GM18508 (cell line): ENCODE measurements around the gene ADGRV1.
"Not testable (repeated sequence)": the region's sequence is repeated elsewhere in the genome, so short reads cannot be mapped to it uniquely, and the experiment has no call there.

Experiments
- ATAC-seq: cut with Tn5 transposase; IDR thresholded peaks from one replicate; pipeline ENCODE4 v1.9.1; 2021; ENCODE audit warnings: moderate number of reproducible peaks; ENCODE audit not compliant: insufficient read depth, unreplicated experiment

ADGRV1 gene

DNA sequence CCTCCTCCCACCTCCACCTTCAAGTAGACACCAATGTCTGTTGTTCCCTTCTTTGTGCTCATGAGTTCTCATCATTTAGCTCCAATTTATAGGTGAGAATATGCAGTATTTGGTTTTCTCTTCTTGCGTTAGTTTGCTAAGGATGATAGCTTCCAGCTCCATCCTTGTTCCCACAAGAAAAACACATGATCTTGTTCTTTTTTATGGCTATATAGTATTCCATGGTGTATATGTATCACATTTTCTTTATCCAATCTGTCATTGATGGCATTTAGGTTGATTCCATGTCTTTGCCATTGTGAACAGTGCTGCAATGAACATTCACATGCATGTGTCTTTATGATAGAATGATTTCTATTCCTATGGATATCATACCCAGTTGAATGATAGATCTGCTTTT, 454.3 kb downstream of the ADGRV1 start:
- not testable (repeated sequence) for ATAC-seq

DNA sequence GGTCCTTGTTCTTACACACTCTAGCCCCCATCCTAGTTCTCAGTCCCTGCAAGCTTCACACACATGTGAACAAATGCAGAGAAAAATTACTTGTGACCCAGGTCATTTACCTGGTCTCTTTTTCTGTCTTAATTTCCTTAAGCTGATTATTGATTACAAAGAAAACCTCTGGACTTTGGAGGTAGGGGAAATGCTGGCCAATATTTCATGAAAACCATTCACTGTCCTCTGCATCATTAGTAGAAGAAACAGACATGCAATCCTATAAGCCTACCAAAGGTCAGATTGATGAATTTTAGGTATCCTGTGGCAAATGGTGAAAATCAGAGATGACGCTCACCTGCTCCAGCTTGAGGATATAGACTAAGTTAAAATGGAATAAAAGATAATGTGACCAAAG, 457.7 kb downstream of the ADGRV1 start:
- no peak for ATAC-seq

DNA sequence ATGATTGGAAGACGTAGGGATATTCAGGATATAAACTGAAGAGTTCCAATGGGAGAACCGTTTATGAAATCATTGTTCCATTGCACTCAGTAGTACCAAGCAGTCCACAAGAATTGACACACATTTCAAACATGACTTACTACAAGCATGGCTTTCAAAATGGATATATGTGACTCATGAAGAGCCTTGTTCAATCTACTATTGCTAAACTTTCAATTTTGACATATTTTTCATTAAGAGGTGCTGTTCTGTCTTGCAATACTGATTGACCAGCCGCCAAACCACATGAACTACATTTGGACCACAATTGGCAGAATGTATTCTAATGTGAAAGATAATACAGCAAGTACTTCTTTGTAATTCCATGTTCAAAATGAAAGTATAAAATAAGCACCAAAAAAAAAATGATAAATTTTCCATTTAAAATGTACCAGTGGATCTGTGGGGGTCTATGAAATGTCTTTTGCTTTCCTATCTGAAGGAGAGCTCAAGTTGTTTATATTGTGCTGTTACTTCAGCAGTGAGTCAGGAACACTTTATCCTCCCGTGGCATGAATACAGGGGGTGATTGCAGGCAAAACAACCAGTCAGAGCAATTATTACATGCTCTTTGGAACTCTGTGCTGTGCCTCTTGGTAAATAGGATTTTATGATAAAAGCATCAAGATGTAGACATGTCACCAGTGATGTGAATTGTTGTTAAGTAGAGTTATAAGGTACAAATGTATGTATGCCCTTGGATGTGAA, 458.5 kb downstream of the ADGRV1 start:
- no peak for ATAC-seq

DNA sequence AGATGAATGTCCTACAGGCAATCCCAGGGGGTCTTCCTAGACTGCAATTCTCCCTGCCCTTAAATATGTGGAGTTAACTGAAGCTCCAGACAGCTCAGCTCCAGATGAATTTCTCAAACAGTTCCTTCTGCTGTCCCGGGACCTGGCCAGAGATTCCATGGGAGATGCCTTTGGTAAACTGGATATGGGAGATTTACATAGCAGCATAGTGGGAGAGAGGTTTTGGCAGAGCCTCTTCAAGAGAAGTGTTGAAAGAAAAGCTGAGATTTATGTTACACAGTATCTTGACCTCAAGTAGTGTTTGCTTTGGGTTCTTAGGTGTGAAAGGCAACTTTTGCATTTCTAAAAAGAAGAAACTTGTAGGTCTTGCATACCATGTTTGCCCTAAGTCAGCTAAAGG, 459.6 kb downstream of the ADGRV1 start:
- no peak for ATAC-seq

DNA sequence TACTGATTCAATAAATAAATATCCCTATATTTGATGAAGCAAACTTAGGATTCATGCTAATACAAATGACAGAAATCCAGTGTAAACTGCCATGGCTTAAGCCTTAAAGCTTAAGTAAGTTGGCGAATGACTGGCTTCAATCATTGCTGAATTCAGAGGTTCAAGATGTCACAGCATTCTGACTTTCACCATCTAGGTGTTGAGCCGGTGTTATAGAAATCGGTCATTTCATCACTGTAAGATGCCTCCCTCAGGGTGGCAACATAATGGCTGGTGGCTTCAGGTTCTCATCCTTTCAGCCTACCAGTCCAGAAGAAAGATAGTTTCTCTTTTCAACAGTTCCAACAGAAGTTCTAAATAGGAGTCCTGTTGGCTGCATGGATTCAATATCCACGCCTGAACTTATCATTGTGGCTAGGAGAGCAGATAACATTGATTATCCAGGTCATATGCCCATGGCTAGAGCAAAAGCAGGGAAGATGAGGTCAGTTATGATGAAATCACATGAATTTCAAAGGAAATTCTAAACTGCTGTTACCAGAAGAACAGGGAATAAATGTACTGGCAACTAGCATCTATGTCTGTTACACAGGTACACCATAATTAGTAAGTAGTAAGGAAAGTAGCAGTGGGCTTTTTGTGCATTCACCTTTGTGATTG, 460.2 kb downstream of the ADGRV1 start:
- ATAC-seq: no peak

DNA sequence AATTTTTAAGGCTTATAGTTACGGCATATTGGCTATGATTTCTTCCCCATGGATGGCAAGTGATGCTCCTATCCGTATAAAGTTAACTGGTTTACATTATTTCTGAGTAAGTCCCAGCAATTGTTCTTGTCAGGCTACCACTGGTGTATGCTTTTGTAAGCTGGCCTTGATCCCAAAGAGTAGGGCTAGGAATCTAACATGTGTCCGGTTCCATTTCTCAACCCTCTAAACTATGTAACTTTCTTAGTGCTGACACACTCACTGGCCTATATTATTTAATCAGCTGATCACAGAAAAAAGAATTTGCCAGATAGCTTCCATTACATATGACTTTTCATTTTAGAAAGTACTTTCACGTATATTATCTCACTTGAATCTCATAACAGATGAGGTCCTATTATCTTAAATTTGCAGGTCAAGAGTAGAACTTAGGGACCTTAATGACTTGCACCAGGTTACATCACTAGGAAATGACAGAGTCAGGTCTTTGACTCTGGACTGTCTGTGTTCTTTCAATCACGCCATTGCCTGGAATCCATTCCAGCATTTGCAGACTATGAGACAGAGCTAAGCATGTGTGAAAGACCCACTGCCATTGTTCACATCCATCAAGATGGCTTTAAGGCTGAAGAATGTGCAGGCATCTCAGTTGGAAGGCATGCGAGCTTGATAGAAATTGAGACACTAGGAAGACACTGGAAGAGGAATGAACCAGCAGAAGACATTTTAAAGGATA, 461.6 kb downstream of the ADGRV1 start:
- no peak for ATAC-seq

DNA sequence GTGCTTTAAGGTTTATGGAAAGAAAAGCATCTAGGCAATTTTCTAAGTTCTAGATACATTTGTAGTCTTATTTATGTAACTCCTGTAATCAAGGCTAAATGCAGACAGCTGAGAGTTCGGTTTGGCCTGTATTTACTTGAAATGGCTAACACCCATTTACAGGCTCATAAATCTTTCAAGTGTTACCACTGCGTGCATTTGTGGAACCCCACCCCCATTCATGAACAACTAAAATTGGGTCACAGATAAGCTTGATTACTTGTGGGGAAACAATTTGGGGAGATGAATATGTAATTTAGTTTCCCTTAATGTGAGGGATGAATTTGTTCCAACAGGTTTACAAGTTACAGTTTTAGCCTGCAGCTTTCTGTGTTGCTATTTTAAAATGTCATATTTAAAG, 463.9 kb downstream of the ADGRV1 start:
- ATAC-seq: no peak

DNA sequence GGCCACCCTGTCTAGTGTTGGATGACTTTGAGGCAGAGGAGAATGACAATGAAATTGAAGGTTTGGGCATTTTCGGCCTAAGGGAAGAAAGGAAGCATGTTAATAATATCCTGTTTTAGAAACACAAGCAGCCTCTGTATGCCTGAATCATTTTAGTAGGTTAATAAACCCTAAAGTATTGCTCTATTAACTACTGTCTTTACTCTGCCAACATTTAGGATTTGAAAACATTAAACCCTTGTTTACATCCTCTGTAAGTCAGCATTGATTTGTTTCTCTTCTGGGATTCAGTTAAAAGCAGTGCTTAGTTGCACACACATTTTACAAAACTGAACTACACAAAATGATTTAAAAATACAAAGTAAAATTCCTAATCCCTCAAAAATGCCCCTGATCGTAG, 465.6 kb downstream of the ADGRV1 start:
- ATAC-seq: no peak

DNA sequence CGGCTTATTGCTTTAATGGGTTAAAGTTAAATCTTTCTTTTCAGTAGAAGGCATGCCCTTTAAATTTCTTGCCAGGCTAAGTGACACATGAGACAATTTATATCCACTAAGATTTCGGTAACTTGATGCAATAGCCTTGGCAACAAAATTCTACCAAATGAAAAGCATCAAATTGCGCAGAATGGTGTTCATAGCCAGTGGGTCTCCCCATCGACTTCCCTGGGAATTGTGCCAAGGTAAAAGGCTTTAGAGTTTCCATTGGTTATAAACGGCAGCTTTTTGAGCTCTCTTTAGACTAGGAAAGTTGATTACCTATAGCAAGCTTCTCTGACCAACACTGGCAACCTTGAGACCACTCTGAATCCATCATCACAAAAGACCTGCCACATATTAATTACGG, 466.1 kb downstream of the ADGRV1 start:
- ATAC-seq: no peak

DNA sequence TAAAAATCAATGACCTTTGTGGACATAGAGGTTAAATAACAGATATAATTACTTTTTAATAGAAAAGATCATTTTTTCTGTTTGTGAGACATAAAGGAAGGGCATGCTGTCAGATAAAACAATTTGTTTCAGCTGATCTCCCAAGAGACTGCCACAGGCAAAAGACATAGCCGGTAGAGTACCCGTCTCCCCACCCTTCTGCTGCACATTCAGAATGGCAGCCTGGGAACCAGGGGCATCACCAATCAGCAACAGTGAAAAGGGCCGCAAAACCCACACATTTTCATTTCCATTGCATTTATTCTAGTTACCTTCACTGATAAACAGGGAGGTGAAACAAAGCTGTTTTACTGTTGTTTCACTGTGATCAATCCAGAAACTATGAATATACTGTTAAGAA, 466.9 kb downstream of the ADGRV1 start:
- ATAC-seq: no peak

DNA sequence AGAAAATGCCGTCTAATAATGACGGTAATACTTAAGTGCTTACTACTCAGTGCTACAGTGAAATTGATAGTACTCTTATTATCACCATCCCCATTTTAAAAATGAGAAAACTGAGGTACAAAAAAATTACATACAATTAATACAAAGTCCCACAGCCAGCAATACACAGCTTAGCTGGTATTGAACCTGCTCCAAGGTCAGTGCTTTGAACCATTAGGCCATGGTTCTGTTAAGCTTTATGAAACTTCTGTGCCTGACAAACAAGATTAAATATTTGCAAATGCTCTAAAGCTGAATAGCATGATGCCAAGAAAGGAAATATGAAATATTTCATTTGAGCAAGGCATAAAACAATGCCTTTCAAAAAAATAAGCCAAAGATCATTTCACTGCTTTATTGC, 467.4 kb downstream of the ADGRV1 start:
- no peak for ATAC-seq

DNA sequence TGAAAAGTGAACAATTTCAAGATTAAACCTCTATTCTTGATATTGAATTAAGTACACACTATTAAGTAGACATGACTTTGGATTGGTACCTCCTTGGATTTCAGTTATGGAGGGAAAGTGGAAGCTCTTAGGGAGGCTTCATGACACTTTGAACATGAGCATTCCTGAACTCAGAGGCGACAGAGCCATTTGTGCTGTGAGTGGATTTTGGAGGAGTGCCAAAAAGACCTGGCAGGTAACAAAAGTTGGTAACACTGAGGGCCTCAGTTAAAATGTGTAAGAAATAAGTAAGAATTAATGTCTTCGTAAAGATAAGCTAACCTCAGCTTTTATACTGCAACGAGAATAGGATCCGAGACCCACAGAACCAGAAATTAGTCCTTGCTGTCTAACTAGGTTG, 467.9 kb downstream of the ADGRV1 start:
- ATAC-seq: no peak

DNA sequence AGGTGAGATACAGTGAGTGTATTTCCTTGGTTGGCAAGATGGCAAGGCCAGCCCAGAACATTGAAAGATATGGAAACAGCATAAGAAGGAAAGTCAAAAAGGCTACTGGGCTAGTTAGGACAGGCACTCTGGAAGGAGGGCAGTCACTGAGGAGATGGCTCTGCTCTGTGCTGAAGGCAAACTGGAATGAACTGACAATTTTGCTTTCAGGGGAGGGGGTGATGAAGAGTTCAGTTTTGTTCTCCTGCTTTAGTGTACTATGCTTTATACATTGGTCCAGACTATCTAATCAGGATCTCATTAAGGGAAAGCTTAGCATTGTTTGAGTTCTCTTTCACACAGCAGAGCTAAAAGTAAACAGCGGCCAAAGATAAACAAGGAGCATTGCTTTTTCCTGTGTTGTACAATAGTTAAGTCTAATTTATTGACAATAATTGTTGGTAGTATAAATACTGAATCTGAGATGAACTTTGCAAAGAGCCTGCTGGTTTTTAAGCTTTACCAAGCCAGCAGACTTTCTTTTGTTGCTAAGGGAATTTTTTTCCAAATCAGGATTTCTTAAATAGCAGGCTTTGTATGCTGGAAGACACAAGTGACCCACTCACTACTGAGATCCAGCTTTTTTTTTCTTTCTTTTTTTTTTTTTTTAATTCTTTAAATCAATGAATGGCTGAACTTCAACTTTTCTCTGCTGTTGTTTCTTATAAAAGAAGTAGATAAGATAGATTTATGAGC, 469.0 kb downstream of the ADGRV1 start:
- no peak for ATAC-seq

DNA sequence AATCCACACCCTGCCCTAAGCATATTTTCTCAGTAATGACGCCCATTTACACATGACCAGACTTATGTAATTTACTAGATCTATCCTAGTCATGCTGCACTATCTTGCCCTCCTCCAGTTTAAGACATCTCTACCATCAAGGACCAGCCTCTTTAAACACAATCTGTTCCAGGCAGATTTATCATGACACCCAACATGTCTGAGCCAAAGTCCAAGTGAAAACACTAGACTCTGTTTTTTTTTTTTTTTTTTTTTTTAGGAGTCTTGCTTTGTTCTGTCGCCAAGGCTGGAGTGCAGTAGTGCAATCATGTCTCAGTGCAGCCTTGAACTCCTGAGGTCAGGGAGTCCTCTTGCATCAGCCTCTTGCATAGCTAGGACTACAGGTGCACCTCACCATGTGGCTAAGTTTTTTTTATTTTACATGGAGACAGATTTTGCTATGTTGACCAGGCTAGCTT, 469.9 kb downstream of the ADGRV1 start:
- no peak for ATAC-seq

DNA sequence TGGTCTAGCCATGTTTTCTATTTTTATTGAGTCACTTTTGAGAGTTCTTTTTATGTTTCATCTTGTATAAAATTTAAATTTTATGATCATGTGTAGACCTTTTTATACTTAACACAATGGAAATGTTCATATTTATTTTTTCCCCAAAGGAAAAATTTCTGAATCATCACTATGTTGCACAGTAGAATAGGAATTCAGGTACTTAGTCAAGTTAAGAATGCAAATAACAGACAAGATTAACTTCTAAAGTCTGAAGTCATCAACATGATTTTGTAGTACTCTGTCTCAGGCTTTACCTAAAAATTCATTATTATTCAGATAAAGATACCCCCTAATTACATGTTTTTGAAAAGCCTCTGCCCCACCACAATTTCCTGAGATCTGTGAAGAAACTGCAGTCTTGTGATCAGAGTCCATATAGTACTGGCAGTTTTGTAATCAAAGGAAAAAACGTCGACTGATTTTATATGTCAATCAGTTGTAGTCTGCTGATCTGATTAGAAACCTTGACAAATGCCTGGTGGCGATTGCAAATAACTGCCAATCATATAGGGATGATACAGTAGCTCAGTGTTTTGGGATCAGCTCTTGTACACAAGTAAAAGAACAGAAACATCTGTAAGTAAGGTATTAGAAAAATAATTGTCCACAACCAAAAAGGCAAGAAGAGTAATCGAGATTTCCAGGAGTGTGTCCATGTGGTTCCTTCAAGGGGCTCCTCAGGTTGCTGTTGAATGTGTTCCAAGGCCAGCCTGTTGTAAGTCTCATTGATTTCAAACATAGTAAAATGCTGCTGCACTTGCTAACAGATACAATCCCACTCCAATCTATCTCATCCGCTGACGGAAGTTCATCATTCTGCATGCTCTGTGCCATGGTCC, 472.2 kb downstream of the ADGRV1 start:
- ATAC-seq: no peak

DNA sequence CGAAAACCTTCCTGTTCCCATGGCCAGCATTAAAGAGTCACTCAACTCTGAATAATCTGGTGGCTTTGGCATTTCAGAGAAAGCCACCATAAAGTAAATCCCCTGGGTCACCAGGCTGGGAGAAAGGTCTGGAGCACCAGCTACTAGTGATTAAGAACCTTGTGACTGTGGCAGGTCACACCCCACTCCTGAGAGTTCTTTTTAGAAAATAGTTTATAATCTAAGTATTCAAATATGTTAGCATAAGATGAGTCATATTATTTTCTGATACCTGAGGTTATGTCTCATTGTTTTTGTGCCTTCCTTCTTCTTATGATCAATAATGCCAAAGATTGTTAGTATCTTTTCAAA, 472.8 kb downstream of the ADGRV1 start:
- ATAC-seq: no peak

DNA sequence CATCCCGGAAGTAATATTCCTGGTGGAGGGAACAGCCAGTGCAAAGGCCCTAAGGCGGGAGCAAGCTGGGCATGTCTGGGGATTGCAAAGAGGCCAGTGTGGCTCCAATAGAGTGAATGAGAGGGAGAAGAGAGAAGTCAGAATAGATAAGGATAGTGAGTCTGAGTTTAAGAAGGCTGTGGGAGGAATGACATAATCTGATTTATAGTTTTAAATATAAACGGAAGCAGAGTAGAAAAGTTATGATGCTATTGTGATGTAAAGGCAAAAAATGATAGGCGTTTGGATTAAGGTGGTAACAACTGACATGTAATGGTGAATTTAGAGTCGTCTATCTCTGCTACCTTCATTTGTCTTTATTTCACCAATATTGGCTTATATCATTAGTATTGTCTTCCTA, 473.5 kb downstream of the ADGRV1 start:
- no peak for ATAC-seq

DNA sequence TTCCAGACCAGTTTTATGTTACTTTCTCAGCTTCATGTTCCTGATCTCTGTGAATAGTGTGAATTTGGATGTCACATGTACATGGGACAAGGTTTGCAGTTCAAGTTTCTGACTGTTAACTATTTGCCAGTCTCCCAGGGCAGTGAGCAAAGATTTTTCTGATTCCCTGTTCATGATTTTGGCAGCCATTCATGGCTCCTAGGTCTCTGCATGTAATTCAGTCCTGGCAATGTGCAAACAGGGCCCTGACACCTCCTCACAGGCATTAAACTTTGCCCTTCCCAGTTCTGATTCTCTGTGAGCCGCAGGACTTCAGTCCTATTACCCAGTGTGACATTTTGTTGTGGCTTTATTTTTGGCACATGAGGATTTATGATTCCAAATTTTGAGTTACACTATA, 474.8 kb downstream of the ADGRV1 start:
- no peak for ATAC-seq

DNA sequence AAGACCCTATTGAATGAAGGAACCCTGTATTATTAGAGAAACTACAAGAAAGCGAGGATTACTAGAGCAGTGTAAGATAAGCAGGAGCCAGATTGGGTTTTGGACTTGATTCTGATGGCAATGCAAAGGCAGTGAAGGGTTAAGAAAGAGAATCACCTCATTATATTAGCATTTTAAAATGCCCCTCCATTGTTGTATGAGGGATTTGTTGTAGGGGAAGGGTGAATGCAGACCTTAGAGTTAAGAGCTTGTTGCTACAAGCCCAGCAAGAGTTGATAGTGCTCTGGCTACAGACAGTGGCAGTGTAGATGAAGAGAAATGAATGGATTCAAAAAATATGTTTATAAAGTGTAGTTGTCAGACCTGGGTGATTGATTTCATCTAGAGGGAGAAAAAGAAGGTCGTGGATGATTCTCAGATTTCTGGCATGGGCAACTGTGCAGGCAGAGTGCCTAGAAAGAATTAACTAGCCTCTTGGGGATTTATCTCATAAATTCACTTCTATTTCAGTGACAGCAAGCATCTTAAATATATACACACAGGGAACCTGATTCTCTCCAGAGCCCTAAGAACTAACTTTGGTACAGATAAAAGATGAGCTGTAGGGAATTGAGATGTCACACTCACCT, 479.7 kb downstream of the ADGRV1 start:
- ATAC-seq: no peak
